WTC11 (cell line): Measurements from ENCODE around the gene PDE4A. TPM values are rescaled to one million over a fixed set of nuclear protein-coding genes. Genes with fewer than 3 reads are reported as not detected.
A peak's percentile ranks its signal among the peaks of the same experiment; 100 is the strongest.

Source experiments
- ATAC-seq: fragments of 200-7000 bp; cut with Tn5 transposase; 2 replicates; pipeline ENCODE4 v1.10.0; 2021; ENCODE audit warnings: mild to moderate bottlenecking, moderate library complexity
- CTCF ChIA-PET: fragments of 300-600 bp; sonication (Branson Sonifier 250); formaldehyde crosslinking; loops from one replicate; lab custom pipeline; 2021; ENCODE audit warnings: antibody characterized with exemption; lab: Charles Lee
- POLR2A ChIA-PET: fragments of 350-600 bp; sonication (Branson Sonifier 250); formaldehyde crosslinking; loops from one replicate; lab custom pipeline; 2021; ENCODE audit warnings: antibody characterized with exemption; lab: Charles Lee
- DNase-seq: peaks from one replicate; pipeline ENCODE4 v3.0.0; 2021; ENCODE audit warnings: low spot score
- H3K27ac Mint-ChIP-seq: 2 replicates; pipeline ENCODE4 v1.8.0; 2021; ENCODE audit warnings: mixed read lengths
- H3K27me3 Mint-ChIP-seq: 2 replicates; pipeline ENCODE4 v1.8.0; 2021; ENCODE audit warnings: low read depth, mild to moderate bottlenecking, moderate library complexity, mixed read lengths
- H3K36me3 Mint-ChIP-seq: 2 replicates; pipeline ENCODE4 v1.8.0; 2021; ENCODE audit warnings: mixed read lengths
- H3K4me1 Mint-ChIP-seq: 2 replicates; pipeline ENCODE4 v1.8.0; 2022; ENCODE audit warnings: mixed read lengths
- H3K4me3 Mint-ChIP-seq: 2 replicates; pipeline ENCODE4 v1.8.0; 2021; ENCODE audit warnings: mild to moderate bottlenecking, moderate library complexity, mixed read lengths
- H3K9me3 Mint-ChIP-seq: 2 replicates; pipeline ENCODE4 v1.8.0; 2021; ENCODE audit warnings: mixed read lengths
- ARID4B ChIP-seq: sonication (generic); formaldehyde crosslinking; IDR thresholded peaks from 2 replicates; pipeline ENCODE4 v1.8.0; 2023; ENCODE audit warnings: missing genetic modification reagents, mild to moderate bottlenecking, borderline replicate concordance
- ATF3 ChIP-seq: sonication (generic); formaldehyde crosslinking; conservative IDR thresholded peaks from 2 replicates; pipeline ENCODE4 v1.8.1; 2022; ENCODE audit warnings: mild to moderate bottlenecking, missing genetic modification reagents
- FOXJ3 ChIP-seq: sonication (generic); formaldehyde crosslinking; IDR thresholded peaks from 2 replicates; pipeline ENCODE4 v1.9.0; 2021; ENCODE audit warnings: missing genetic modification reagents, mild to moderate bottlenecking, borderline replicate concordance
- FOXP1 ChIP-seq: sonication (generic); formaldehyde crosslinking; IDR thresholded peaks from 2 replicates; pipeline ENCODE4 v1.8.0; 2022; ENCODE audit warnings: missing genetic modification reagents, mild to moderate bottlenecking, moderate library complexity, borderline replicate concordance
- GRHL2 ChIP-seq: fragments of 250-450 bp; sonication (Bioruptor Pico); IDR thresholded peaks from 2 replicates; pipeline ENCODE4 v1.8.0; 2022; ENCODE audit warnings: mild to moderate bottlenecking, moderate library complexity; ENCODE audit not compliant: insufficient replicate concordance, severe bottlenecking
- HMGA2 ChIP-seq: fragments of 250-450 bp; sonication (Bioruptor Pico); IDR thresholded peaks from 2 replicates; pipeline ENCODE4 v1.4.0; 2021; ENCODE audit warnings: mild to moderate bottlenecking, moderate library complexity
- PREB ChIP-seq: sonication (generic); formaldehyde crosslinking; IDR thresholded peaks from 2 replicates; pipeline ENCODE4 v1.8.1; 2022; ENCODE audit warnings: mild to moderate bottlenecking, missing genetic modification reagents, moderate library complexity, borderline replicate concordance
- RELA ChIP-seq: sonication (generic); formaldehyde crosslinking; IDR thresholded peaks from 2 replicates; pipeline ENCODE4 v1.8.1; 2022; ENCODE audit warnings: missing genetic modification reagents, mild to moderate bottlenecking, borderline replicate concordance
- SMAD3 ChIP-seq: sonication (generic); formaldehyde crosslinking; IDR thresholded peaks from 2 replicates; pipeline ENCODE4 v1.8.0; 2022; ENCODE audit warnings: missing genetic modification reagents, mild to moderate bottlenecking, borderline replicate concordance
- SP1 ChIP-seq: sonication (generic); formaldehyde crosslinking; conservative IDR thresholded peaks from 2 replicates; pipeline ENCODE4 v1.8.1; 2022; ENCODE audit warnings: missing genetic modification reagents
- TCF7 ChIP-seq: sonication (generic); formaldehyde crosslinking; IDR thresholded peaks from 2 replicates; pipeline ENCODE4 v1.8.0; 2022; ENCODE audit warnings: mild to moderate bottlenecking, low read depth, missing genetic modification reagents, moderate library complexity
- TEAD1 ChIP-seq: sonication (generic); formaldehyde crosslinking; IDR thresholded peaks from 2 replicates; pipeline ENCODE4 v1.8.0; 2022; ENCODE audit warnings: mild to moderate bottlenecking, missing genetic modification reagents
- TEAD4 ChIP-seq: sonication (generic); formaldehyde crosslinking; IDR thresholded peaks from 2 replicates; pipeline ENCODE4 v1.8.0; 2022; ENCODE audit warnings: mild to moderate bottlenecking, missing genetic modification reagents
- TP53 ChIP-seq: sonication (generic); formaldehyde crosslinking; IDR thresholded peaks from 2 replicates; pipeline ENCODE4 v1.8.1; 2023; ENCODE audit warnings: mild to moderate bottlenecking, missing genetic modification reagents
- ZNF219 ChIP-seq: sonication (generic); formaldehyde crosslinking; IDR thresholded peaks from 2 replicates; pipeline ENCODE4 v1.8.0; 2023; ENCODE audit warnings: missing genetic modification reagents, mild to moderate bottlenecking, borderline replicate concordance
- ZNF232 ChIP-seq: sonication (generic); formaldehyde crosslinking; IDR thresholded peaks from 2 replicates; pipeline ENCODE4 v1.8.0; 2022; ENCODE audit warnings: mild to moderate bottlenecking, missing genetic modification reagents
- ZNF281 ChIP-seq: sonication (generic); formaldehyde crosslinking; IDR thresholded peaks from 2 replicates; pipeline ENCODE4 v1.8.0; 2023; ENCODE audit warnings: mild to moderate bottlenecking, missing genetic modification reagents
- total RNA-seq: library from RNA; stranded (reverse); gene quantifications from 3 replicates; pipeline ENCODE4 v1.2.3, GENCODE V29; 2021
- TF ChIP-seq, protein P1 (sequence below): sonication (generic); formaldehyde crosslinking; IDR thresholded peaks from 2 replicates; pipeline ENCODE4 v1.8.0; 2022; ENCODE audit warnings: mild to moderate bottlenecking, missing genetic modification reagents
- TF ChIP-seq, protein P2 (sequence below): sonication (generic); formaldehyde crosslinking; IDR thresholded peaks from 2 replicates; pipeline ENCODE4 v1.8.1; 2022; ENCODE audit warnings: low read depth, mild to moderate bottlenecking, moderate library complexity, missing genetic modification reagents, borderline replicate concordance

PDE4A gene
- total RNA-seq, 1 experiment from 2014 or later = 5.9 TPM

DNA sequence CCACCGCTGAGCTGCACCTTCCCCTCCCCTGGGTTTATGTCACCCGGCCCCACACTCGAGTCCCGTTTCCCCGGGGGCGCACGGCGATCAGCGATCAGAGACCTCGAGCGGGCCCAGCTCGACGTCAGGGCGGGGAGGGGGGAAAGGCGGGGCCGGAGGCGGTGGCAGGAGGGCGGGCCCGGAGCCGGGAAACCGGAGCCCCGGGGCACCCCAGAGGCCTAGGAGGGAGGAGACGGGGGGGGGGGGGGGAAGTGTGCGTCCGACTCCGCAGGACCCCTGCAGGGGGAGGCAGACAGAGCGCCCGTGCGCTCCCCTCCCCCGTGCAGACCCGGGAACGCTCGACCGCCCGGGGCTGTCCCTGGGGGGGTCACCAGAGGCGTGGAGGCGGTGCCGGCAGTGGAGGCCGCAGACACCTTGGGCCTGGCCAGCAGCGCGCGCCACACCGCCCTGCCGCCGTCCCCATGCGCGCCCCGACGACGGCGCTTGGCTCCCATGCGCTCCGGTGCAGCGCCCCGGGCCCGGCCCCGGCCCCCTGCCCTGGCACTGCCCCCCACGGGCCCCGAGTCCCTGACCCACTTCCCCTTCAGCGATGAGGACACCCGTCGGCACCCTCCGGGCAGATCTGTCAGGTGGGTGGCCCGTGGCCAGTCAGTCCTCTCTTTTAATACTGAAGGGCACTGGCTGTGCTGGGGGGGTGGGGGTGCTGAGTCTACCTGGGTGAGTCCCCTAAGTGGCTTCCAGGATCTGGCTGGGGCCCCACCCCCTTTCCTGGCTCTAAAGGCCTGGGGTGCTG is 11.8 kb downstream of the PDE4A start (continued):
- 0 out of 2 replicates have a peak, but pooled peaks have one; percentile 50 for TF ChIP-seq ZNF219 (CRISPR knock-in tag)
- no peak for TF ChIP-seq TEAD4 (CRISPR knock-in tag)
- no peak for TF ChIP-seq HMGA2 (CRISPR knock-in tag)
- TF ChIP-seq GRHL2 (CRISPR knock-in tag) = no peak
- no peak for TF ChIP-seq SMAD3 (CRISPR knock-in tag)
- TF ChIP-seq, protein P1, sequence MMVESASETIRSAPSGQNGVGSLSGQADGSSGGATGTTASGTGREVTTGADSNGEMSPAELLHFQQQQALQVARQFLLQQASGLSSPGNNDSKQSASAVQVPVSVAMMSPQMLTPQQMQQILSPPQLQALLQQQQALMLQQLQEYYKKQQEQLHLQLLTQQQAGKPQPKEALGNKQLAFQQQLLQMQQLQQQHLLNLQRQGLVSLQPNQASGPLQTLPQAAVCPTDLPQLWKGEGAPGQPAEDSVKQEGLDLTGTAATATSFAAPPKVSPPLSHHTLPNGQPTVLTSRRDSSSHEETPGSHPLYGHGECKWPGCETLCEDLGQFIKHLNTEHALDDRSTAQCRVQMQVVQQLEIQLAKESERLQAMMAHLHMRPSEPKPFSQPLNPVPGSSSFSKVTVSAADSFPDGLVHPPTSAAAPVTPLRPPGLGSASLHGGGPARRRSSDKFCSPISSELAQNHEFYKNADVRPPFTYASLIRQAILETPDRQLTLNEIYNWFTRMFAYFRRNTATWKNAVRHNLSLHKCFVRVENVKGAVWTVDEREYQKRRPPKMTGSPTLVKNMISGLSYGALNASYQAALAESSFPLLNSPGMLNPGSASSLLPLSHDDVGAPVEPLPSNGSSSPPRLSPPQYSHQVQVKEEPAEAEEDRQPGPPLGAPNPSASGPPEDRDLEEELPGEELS (CRISPR knock-in tag) = no peak; the same call in 1 of the 2 replicates
- no peak for TF ChIP-seq FOXJ3 (CRISPR knock-in tag)
- TF ChIP-seq TEAD1 (CRISPR knock-in tag) = peak; percentile 59; the same call in 1 of the 2 replicates
- TF ChIP-seq FOXP1 (CRISPR knock-in tag) = peak; percentile 65; the same call in 1 of the 2 replicates
- no peak for TF ChIP-seq ATF3 (CRISPR knock-in tag)
- peak; percentile 56; the same call in 1 of the 2 replicates for TF ChIP-seq SP1 (CRISPR knock-in tag)
- no peak for TF ChIP-seq TCF7
- TF ChIP-seq ZNF281 (CRISPR knock-in tag) = 0 out of 2 replicates have a peak, but pooled peaks have one; percentile 23
- TF ChIP-seq ARID4B = no peak

DNA sequence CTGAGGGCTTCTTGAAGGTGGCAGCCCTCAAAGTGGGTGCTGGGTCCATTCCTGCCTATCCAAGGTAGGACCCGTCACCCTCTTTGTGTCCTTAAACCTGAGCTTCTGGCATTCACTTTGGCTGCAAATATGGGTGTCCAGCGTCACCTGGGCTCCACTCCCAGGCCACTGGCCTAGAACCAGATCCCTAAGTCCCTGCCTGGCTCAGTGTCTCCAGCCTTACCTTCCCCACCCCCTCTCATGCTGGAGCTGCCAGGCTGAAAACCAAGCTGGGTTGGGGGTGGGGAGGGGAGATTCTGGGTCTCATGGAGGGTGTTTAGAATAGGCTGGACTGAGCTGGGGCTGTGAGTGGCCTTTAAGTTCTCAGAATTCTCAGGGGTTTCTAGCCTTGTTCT is 12.4 kb downstream of the PDE4A start:
- ChIA-PET POLR2A (no interaction called here), CTCF (interaction anchor here (0.6 to 9.4 kb wide), 5 partner anchors 9 to 212 kb away, joined by 3 to 69 read pairs (median 5); partner anchors contain the start of gene PDE4A)
- Mint-ChIP-seq H3K4me1 (peaks cover 16% of the 10 kb centered on the region), H3K4me3 (peak overlapping the region; percentile 44), H3K27ac (no peak overlapping the region), H3K36me3 (no peaks in the 10 kb centered on the region), H3K27me3 (peaks cover 57% of the 10 kb centered on the region), H3K9me3 (no peaks in the 10 kb centered on the region)
- ATAC-seq = no peak
- no peak for DNase-seq
- TF ChIP-seq PREB (CRISPR knock-in tag) = no peak
- no peak for TF ChIP-seq RELA (CRISPR knock-in tag)
- TF ChIP-seq TP53 = no peak
- TF ChIP-seq ZNF281 (CRISPR knock-in tag) = no peak
- no peak for TF ChIP-seq ZNF232
- TF ChIP-seq, protein P2, sequence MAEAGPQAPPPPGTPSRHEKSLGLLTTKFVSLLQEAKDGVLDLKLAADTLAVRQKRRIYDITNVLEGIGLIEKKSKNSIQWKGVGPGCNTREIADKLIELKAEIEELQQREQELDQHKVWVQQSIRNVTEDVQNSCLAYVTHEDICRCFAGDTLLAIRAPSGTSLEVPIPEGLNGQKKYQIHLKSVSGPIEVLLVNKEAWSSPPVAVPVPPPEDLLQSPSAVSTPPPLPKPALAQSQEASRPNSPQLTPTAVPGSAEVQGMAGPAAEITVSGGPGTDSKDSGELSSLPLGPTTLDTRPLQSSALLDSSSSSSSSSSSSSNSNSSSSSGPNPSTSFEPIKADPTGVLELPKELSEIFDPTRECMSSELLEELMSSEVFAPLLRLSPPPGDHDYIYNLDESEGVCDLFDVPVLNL = no peak
